Stomach smooth muscle (tissue), 2 donors: ENCODE data around the gene PDRG1.
"Not testable (repeated sequence)": the region's sequence is repeated elsewhere in the genome, so short reads cannot be mapped to it uniquely, and the experiment has no call there.

Experiments used
- H3K27ac ChIP-seq: one replicate; pipeline ENCODE4 v1.7.0; 2013; ENCODE audit warnings: mild to moderate bottlenecking, low read length, inconsistent platforms
- H3K27me3 ChIP-seq, 2 donors: one replicate each; pipeline ENCODE4 v1.7.0; 2013; ENCODE audit warnings: low read length in 2 of 2; ENCODE audit not compliant: insufficient read depth in 2 of 2, control insufficient read depth in 1 of 2
- H3K36me3 ChIP-seq, 2 donors: one replicate each; pipeline ENCODE4 v1.7.0; 2013; ENCODE audit warnings: low read length in 2 of 2; ENCODE audit not compliant: control insufficient read depth in 2 of 2, insufficient read depth in 2 of 2
- H3K4me1 ChIP-seq: one replicate; pipeline ENCODE4 v1.7.0; 2013; ENCODE audit warnings: low read length; ENCODE audit not compliant: control insufficient read depth, insufficient read depth
- H3K4me3 ChIP-seq, 2 donors: one replicate each; pipeline ENCODE4 v1.7.0; 2013; ENCODE audit warnings: low read length in 2 of 2
- H3K9ac ChIP-seq, 2 donors: one replicate each; pipeline ENCODE4 v1.7.0; 2013; ENCODE audit warnings: low read length in 2 of 2, mild to moderate bottlenecking in 1 of 2
- H3K9me3 ChIP-seq, 2 donors: one replicate each; pipeline ENCODE4 v1.7.0; 2013; ENCODE audit warnings: low read length in 2 of 2; ENCODE audit not compliant: control insufficient read depth in 2 of 2
- donor health status: healthy.
- donor health status: Pancreatic carcinoma.

PDRG1 gene

GRCh38 chr20:31917962-31918412 is 33.9 kb downstream of the PDRG1 start:
- not testable (repeated sequence) for H3K36me3 ChIP-seq, H3K4me3 ChIP-seq, H3K9me3 ChIP-seq, H3K4me1 ChIP-seq, H3K9ac ChIP-seq, H3K27ac ChIP-seq
- peaks cover 5 to 12% of the 10 kb centered on the region in 2 donors for H3K27me3 ChIP-seq

- Histone ChIP-seq H3K4me3 (no peak overlapping the region), H3K9ac (no peak overlapping the region), H3K9me3 (no peaks in the 10 kb centered on the region), H3K27me3 (peaks cover 5 to 12% of the 10 kb centered on the region in 2 donors), H3K27ac (no peak overlapping the region), H3K36me3 (no peaks in the 10 kb centered on the region), H3K4me1 (peaks cover 6% of the 10 kb centered on the region)
Measured at GRCh38 chr20:31916708-31917107, 35.1 kb downstream of the PDRG1 start.

GRCh38 chr20:31915491-31916280 is 36.2 kb downstream of the PDRG1 start:
- no peak overlapping the region for H3K9ac ChIP-seq
- H3K27ac ChIP-seq, result no peak overlapping the region
- no peak overlapping the region for H3K4me3 ChIP-seq
- peaks cover 3 to 12% of the 10 kb centered on the region in 2 donors for H3K27me3 ChIP-seq
- H3K9me3 ChIP-seq, result no peaks in the 10 kb centered on the region
- no peaks in the 10 kb centered on the region for H3K36me3 ChIP-seq
- peaks cover 6% of the 10 kb centered on the region for H3K4me1 ChIP-seq

GRCh38 chr20:31914170-31914569 is 37.7 kb downstream of the PDRG1 start:
- no peak overlapping the region for H3K9ac ChIP-seq
- H3K4me1 ChIP-seq, result peaks cover 6% of the 10 kb centered on the region
- H3K27me3 ChIP-seq, result peaks cover 0 to 5% of the 10 kb centered on the region in 2 donors
- no peak overlapping the region for H3K27ac ChIP-seq
- no peaks in the 10 kb centered on the region for H3K9me3 ChIP-seq
- no peak overlapping the region for H3K4me3 ChIP-seq
- no peaks in the 10 kb centered on the region for H3K36me3 ChIP-seq

GRCh38 chr20:31913431-31914157 is 38.3 kb downstream of the PDRG1 start:
- no peak overlapping the region for H3K27ac ChIP-seq
- no peak overlapping the region for H3K9ac ChIP-seq
- no peaks in the 10 kb centered on the region for H3K9me3 ChIP-seq
- peaks cover 6% of the 10 kb centered on the region for H3K4me1 ChIP-seq
- H3K4me3 ChIP-seq, result no peak overlapping the region
- no peaks in the 10 kb centered on the region for H3K36me3 ChIP-seq
- peaks cover 0 to 2% of the 10 kb centered on the region in 2 donors for H3K27me3 ChIP-seq

- Histone ChIP-seq H3K9ac (no peak overlapping the region), H3K36me3 (no peaks in the 10 kb centered on the region), H3K4me3 (no peak overlapping the region), H3K4me1 (no peaks in the 10 kb centered on the region), H3K9me3 (no peaks in the 10 kb centered on the region), H3K27ac (no peak overlapping the region), H3K27me3 (peaks cover 0 to 2% of the 10 kb centered on the region in 2 donors)
Measured at GRCh38 chr20:31910071-31910803, 41.6 kb downstream of the PDRG1 start.

- H3K9me3 ChIP-seq, result no peaks in the 10 kb centered on the region
- H3K4me1 ChIP-seq, result no peaks in the 10 kb centered on the region
- no peak overlapping the region for H3K27ac ChIP-seq
- H3K36me3 ChIP-seq, result no peaks in the 10 kb centered on the region
- H3K9ac ChIP-seq, result no peak overlapping the region
- no peak overlapping the region for H3K4me3 ChIP-seq
- H3K27me3 ChIP-seq, result peaks cover 0 to 2% of the 10 kb centered on the region in 2 donors
Measured at GRCh38 chr20:31909253-31910070, 42.4 kb downstream of the PDRG1 start.

GRCh38 chr20:31908424-31908823 is 43.4 kb downstream of the PDRG1 start:
- H3K27ac ChIP-seq, result no peak overlapping the region
- H3K4me1 ChIP-seq, result no peaks in the 10 kb centered on the region
- no peak overlapping the region for H3K9ac ChIP-seq
- H3K4me3 ChIP-seq, result no peak overlapping the region
- H3K9me3 ChIP-seq, result no peaks in the 10 kb centered on the region
- H3K27me3 ChIP-seq, result peaks cover 0 to 2% of the 10 kb centered on the region in 2 donors
- no peaks in the 10 kb centered on the region for H3K36me3 ChIP-seq

- Histone ChIP-seq H3K4me1 (no peaks in the 10 kb centered on the region), H3K27ac (no peak overlapping the region), H3K36me3 (no peaks in the 10 kb centered on the region), H3K9ac (no peak overlapping the region), H3K4me3 (no peak overlapping the region), H3K9me3 (no peaks in the 10 kb centered on the region), H3K27me3 (no peaks in the 10 kb centered on the region)
Measured at GRCh38 chr20:31908016-31908415, 43.8 kb downstream of the PDRG1 start.

GRCh38 chr20:31907046-31907445 is 44.8 kb downstream of the PDRG1 start:
- H3K36me3 ChIP-seq, result no peaks in the 10 kb centered on the region
- no peak overlapping the region for H3K9ac ChIP-seq
- no peak overlapping the region for H3K27ac ChIP-seq
- no peaks in the 10 kb centered on the region for H3K9me3 ChIP-seq
- H3K27me3 ChIP-seq, result peaks cover 0 to 2% of the 10 kb centered on the region in 2 donors
- no peaks in the 10 kb centered on the region for H3K4me1 ChIP-seq
- no peak overlapping the region for H3K4me3 ChIP-seq
